HG02588 (cell line): Measurements from ENCODE around the gene ALAS1.

Source experiments
- ATAC-seq: cut with Tn5 transposase; IDR thresholded peaks from one replicate; pipeline ENCODE4 v1.9.1; 2021; ENCODE audit warnings: mild to moderate bottlenecking, moderate library complexity; ENCODE audit not compliant: unreplicated experiment

ALAS1 gene

DNA sequence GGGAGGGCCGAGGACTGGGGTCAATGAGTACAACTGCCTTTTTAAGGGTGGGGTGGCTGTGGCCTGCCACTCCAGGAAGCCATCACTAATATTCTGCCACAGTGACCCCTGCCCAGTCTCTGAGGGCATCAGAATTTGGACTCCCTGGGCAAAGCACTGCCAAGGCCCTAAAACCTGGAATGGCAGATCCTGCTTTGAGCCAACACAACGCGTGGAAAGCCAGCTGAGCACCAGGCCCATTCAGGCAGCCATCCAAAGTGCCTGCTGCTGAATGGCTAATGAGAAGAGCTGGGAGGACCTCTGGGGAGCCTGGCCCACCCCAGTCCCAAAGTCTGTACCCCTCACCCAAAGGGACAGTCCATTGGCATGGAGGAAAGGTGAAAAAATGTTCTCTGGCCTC is 36.0 kb downstream of the ALAS1 start:
- no peak for ATAC-seq

DNA sequence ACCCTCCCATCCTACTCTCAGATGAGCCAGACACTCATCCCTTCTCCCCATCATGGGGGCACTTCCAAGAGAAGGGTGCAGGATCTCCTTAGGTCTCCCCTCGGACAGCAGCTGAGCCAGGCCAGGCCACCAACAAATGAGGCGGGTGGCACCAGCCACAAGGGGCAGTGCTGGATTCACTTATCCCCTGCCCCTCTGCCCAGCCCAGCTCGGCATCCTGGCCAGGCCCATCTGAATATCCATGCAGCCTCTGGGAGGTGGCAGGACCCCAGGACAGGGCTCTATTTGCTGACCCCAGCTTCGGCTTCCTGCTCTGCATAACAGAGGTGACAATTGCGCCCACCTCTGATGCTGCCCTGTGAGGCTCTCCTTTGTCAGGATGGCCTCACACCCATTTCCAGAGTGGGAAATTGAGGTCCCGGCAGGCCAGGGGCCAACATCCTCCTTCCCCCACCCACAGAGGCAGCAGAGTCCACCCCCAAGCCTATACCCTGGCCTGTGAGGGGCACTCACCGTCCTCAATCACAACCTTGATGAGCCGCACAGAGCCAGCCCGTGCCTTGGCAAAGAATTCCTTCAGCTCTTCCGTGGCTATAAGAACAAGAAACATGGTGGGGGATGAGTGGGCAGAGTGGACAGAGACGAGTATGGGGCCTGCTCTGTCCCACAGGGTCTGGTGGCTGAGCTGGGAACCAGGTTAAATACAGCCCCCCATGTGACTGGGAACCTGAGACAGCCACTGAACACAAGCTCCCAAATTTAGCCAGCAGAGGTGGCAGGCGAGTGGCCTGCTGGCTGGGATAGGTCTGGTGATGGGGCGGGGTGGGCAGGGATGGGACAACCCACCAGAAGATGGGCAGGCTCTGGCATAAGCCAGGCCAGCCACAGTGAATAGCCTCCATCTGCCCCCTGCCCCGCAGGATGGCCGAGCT is 36.8 kb downstream of the ALAS1 start:
- ATAC-seq = no peak

DNA sequence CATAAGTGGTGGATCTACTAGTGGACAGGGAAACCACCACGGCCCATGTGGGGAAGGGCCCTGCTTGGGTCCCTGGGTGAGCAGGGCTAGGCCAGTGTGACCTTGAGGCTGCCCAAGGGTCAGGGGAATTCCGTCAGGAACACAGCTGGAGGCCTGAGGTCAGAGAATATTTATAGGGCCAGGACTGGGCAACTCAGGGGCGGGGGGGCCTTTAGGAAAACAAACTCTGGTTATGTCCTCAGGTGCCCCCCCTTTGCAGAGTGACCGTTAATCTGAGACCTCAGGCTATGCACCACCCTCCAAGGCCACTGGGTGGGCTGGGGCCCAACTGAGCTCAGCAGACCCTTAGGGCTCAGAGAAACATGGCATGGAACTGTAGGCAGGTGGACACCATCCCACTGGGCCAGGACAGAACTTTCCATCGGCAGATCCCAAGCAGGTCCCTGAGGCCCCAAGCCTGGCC is 38.5 kb downstream of the ALAS1 start:
- no peak for ATAC-seq

DNA sequence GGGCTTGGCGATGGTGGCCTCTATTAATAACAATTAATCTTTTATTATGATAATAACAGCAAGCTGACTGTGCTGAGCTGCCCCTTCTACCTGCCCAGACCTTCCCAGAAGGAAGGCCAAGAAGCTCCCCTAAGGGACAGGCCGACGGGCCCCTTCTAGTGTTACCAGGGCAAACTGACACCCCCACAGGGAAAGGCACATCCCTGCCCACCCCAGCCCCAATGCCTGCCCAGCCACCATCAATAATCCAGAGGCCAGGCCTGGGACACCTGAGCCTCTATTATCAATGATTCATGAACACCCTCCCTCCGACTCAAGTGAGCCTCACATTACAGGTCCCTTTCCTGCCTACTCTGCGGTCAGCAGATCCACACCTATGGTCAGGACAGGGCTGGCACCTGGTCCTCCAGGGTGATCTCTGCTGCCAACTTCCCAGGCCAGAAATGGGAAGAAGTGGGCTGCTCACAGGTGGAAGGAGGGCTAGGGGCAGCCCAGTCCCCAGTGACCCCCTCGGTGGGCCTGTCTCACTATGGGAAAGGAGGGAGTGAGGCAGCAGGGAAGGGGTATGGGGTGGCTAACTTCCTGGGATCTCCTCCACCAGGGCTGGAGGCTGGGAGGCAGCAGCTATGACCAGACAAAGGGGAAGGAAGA is 39.2 kb downstream of the ALAS1 start:
- no peak for ATAC-seq

DNA sequence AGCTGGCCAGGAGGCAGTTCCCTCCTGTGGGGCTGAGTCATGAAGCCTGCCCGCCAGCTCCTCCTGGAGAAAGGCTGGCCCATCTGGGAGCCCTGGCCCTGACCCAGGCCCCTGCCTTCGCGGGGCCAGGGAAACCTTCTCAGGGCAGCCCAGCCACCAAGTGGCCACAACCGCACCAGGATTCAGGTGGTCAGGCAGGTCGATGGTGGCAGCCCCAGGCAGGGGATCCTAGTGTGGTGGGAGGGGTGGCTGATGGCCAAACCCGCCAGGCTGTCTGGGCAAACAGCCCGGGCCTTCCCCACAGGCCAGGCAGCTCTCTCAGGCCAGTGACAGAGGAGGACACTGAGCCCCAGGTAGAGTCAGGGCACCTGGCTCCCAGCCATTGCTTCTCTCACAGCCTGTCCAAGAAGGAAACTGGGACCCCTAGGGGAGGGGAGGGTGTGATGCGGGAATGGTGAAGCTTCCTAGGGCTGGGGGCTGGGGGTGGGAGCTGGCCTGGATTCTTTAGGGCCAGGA is 39.8 kb downstream of the ALAS1 start:
- no peak for ATAC-seq

DNA sequence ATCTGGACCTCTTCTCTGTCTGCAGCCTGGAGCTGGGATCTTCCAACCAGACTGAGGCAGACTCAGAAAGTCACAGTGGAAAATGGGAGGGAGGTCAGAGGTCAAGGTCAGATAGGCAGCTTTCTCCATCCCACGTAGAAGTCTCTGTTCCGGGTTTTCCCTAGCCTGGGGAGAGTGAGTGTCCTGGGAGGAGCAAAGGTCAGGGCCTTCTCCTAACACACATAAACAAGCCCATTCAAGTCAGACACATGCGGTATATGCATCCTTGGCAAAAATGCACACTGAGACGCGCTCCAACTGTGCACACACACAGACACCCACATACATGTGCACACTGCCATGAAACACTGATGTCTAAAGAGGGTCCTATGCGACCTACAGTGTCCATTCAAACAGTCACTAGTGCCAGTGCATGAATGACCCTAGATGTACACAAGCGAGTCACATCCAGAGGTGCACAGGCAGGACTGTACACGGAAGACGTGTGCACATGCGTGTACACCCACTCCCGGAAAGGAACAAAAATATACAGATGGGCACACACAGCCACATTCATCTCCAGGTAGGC is 40.3 kb downstream of the ALAS1 start:
- no peak for ATAC-seq

DNA sequence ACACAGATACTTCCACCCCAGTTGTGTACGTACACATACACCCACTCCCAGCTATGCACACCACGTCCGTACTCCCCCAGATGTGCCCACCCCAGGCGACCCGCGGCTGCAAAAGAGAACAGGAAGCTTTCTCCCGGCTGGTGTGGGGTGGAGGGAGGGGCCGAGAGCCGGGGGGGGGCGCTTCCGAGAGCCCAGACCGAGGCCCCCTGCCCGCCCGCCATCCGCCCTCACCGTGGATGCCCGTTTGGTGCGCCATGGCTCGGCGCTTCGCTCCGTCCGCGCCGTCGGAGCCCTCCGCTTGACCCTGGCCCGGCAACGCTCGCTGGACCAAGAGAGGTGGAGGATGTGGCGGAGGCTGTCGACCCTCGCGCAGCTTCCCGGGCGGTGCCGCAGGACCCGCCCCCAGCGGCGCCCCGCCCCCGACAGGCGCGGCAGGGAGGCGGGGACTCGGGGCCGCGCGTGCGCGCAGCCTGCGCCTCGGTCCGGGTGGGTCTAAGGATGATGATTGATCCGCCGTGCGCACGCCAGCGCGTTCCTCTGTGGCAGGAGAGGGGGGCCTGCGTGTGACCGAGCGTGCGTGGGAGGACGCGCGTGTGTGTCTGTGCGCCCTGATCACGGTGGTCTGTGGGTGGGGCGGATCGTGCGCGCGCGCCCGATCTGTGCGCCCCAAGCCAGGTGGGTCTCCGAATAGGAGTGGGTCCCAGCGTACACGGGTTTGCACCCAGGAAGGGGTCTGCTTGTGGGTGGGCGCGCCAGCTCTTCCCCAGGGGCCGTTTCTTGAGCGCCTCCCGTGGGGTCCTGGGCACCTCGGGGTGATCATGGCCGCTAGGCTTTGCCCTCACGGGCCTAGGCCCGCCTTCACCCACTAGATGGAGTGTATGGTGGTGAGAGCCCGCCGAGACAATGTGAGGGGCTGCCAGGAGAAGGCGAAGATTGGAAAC is 41.1 kb downstream of the ALAS1 start, which contains the start of gene TWF2:
Gene TWF2 (minus strand): TSS at position 398 of the 941 bp plus-strand sequence. CDS start 142 bp downstream, at position 256.
- peak; percentile 76 for ATAC-seq

DNA sequence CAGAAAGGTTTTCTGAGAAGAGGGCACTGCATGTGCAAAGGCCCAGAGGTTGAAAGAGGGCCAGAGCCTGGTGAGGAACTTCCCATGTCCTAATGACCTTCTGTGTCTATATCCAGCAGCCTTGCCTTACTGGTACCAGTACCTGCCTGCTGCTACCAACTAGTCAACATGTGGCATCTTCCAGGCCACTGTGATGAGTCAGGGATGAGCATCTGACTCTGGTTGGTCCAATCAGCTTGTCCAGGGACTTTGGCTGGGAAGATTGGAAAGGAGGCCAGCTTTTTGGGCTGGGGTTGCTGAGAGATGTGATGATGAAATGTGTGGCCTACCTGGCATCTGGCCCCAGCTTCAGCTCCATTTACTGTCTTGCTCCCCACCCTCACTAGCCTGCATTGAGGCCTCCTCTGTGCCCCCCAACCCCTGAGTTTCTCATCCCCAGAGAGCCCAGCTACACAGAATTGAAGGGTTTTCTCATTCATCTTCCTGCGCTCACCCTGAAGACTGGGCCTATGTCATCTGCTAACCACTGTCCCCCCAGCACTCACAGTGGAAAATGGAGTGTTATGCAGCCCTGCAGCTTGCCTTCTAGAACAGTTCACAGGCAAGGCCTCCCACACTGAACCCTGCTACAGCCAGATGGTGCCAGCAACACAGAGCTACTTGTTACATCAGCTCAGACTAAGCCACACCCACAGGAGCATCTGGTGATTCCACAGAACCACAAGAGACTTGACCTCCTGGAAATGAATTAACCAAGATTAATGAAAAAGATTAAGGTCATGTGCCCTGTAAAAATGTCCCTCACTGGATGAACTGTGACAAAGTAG is 42.3 kb downstream of the ALAS1 start:
- ATAC-seq = no peak

DNA sequence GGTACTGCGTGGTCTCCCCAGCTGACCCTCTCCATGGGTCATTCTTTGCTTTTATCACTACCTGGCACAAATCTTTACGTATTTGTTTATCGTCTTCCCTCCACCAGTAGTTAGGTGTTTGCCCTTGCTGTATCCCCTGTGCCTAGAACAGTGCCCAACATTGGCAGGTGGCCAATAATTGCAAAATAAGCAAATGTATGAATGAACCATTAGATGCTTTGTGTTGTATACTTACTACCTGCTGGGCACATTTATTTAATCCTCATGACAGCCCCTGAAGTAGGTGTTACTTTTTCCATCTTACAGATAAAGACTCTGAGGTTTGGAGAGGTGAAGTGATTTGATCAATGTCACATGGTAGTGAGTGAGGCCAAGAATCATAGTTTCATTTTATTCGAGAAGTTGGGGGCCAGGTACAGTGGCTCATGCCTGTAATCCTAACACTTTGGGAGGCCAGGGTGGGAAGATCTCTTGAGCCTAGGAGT is 43.0 kb downstream of the ALAS1 start:
- ATAC-seq = no peak

DNA sequence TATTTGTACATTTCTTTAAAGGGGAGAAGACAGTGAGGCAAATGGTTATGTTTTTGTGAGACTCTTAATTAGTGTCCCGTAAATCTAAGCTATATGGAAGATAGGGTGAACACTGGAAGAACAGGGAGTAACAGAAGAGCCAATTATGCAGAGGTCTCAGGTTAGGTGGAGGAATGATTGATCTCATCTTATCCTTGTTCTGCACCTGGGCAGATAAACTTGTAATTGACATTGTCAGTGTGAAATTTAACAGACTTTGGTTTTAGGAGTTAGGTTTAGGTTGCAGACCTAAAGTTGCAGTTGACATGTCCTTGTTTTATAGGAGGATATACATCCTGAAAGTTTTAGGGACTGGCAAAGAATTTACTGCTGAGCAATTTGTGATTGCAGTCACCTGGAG is 44.1 kb downstream of the ALAS1 start:
- no peak for ATAC-seq

DNA sequence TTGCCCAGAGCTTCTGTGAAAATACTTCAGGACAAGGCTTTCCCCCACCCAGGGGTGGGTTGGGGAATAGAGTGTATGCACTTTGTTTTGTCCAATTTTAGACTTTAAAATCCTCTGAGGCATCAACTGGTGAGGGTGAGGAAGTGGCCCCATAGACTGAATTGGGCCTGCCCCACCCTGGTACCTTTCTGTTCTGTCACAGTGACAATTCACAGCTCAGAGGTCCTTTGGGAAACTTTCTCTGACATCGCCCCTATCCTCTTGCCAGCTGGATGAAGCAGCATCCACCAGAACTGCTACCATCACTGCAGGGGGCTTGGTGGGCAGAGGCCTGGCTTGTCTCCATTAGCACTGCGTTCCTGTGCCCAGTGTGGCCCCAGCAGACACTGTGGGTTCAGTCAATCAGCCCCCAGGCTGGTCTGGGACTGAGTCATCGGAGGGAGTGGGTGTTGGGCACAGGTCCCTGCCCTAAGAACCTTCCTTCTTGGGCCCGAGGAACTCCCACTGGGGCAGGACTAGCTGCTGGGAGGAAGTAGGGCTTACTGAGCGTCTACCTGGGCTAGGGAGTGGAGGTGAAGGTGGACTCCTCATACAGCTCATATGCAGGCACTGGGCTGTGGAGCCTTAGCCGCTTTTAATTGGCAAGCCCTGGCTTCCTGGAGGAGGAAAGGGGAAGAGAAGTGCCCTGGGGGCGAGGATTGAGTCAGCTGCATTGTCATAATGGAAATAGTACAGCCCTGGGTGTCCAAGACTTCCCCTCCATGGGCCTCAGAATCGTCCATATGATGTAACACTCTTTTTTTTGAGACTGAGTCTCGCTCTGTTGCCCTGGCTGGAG is 46.0 kb downstream of the ALAS1 start:
- peak; percentile 28 for ATAC-seq

DNA sequence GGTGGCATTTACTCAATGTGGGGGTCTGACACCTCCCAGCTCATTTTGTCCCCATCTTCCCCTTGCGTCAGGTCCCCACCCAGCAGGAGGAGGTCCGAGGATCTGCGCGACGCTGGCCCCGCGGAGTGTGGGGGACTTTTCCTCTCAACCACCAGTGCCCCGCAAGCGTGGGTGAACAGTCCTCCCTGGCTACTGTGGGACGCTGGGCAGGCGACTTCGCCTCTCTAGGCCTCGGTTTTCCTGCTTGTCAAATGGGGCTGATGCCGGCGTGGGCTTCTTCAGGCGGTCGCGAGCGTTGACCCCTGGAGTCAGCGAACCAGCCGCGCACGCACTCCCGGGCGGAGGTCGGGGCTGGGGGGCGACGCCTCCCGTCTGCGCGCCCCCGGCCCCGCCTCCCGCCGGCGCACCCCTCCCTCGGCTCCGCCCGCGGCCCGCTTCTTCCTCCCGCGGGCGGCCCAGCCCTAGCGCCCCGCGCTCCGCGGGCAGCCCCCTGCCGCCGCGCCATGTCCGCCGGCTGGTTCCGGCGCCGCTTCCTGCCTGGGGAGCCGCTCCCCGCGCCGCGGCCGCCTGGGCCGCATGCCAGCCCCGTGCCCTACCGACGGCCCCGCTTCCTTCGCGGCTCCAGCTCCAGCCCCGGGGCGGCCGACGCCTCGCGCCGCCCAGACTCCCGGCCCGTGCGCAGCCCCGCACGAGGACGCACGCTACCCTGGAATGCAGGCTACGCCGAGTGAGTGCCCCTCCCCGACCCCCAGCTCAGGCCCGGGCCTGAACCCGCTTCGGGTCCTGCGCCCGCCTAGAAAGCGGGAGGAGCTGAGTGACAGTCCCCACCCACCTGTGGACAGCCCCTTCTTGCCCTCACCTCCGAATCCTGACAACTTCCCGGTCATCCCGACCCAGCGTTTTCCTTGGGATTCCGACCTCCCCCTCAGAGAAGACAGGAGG is 47.6 kb downstream of the ALAS1 start, which contains the start of gene PPM1M:
Gene PPM1M (plus strand): TSS at position 438 of the 942 bp plus-strand sequence. CDS start 66 bp downstream, at position 504.
- ATAC-seq = peak; percentile 34

DNA sequence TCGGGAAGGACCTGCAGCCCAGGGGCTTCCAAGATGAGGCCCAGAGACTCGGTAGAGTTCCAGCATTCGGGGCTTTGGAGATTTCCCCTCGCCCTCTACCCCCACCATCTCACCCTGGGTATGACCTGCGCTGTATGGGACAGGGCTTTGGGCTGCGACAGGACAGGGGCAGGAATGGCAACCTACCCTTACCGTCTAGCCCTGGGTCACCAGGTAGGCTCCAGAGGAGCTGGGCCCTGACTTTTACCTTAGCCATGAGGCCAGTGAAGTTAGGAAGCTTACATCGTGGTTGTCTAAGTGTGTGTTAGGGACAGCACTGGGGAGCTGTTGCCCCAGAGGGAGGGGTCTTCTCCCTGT is 48.3 kb downstream of the ALAS1 start:
- no peak for ATAC-seq

DNA sequence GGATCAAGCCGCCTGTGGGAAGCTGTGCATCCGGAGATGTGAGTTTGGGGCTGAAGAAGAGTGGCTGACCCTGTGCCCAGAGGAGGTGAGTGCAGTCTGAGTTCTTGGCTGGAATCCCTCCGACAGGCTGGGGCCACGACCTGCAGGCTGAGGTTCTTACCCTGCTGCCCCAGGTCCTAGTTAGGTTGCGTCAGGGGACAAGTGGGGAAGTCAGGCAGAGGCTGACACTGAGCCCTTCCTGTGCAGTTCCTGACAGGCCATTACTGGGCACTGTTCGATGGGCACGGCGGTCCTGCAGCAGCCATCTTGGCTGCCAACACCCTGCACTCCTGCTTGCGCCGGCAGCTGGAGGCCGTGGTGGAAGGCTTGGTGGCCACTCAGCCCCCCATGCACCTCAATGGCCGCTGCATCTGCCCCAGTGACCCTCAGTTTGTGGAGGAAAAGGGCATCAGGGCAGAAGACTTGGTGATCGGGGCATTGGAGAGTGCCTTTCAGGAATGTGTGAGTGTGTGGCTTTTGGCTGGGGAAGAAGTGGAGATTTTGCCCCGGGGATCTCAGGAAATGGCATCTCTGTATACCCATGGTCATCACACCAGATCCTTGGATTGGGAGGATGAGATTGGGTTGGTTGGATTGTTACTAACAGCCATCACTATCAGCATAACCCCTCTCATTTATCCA is 48.9 kb downstream of the ALAS1 start:
- no peak for ATAC-seq

DNA sequence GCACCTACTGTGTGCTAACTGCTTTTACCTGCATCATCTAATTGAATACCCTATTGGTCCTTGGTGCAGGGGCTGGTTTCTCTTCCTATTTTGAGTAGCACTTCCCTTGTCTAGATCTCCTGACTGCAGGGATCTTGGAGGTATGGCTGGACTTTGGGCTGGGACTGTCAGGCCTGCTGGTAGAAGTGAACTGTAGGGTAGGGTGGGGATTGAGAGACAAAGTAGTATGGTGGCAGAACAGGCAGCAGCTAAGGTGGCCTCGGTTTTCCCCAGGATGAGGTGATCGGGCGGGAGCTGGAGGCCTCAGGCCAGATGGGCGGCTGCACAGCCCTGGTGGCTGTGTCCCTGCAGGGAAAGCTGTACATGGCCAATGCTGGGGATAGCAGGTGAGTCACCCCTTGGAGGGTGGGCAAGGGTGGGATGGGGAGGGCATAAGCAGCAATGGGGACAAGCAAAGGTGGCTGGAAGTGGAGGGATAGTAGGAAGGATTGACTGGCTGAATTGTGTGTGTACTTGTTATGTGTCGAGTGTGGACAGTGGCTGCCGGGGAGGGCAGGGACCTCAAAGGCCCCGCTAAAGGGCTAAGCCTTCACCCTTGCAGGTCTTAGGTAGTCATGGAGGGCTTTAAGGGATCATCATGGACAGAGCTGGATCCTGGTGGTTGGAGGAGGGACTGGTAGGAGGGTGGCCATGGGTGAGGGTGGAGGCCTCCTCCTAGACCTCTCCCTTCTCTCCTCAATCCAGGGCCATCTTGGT is 49.6 kb downstream of the ALAS1 start:
- ATAC-seq = no peak

DNA sequence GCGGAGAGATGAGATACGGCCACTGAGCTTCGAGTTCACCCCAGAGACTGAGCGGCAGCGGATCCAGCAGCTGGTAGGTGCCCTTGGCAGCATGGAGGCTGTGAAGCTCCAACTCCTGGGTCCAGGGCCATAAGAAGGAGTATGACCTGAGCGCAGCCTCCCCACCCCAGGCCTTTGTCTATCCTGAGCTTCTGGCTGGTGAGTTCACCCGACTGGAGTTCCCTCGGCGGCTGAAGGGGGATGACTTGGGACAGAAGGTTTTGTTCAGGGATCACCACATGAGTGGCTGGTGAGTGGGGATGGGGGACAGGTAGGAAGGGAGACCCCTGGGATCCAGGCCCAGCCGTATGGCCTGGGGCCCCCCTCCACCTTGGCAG is 50.2 kb downstream of the ALAS1 start:
- no peak for ATAC-seq
